HG03196 (cell line): Measurements from ENCODE around the gene CHL1.

ENCODE experiments used
- ATAC-seq: cut with Tn5 transposase; IDR thresholded peaks from one replicate; pipeline ENCODE4 v1.9.1; 2021; ENCODE audit not compliant: unreplicated experiment

The CHL1 gene

GRCh38 chr3:279325-279724 lies 82.8 kb downstream of the CHL1 start:
- ATAC-seq, result no peak

GRCh38 chr3:280681-281080 lies 84.1 kb downstream of the CHL1 start:
- no peak for ATAC-seq

- no peak for ATAC-seq
Measured at GRCh38 chr3:284322-284721, 87.8 kb downstream of the CHL1 start.

- ATAC-seq, result no peak
Measured at GRCh38 chr3:288417-288816, 91.9 kb downstream of the CHL1 start.

GRCh38 chr3:291028-291427 lies 94.5 kb downstream of the CHL1 start:
- no peak for ATAC-seq

GRCh38 chr3:291646-292436 lies 95.3 kb downstream of the CHL1 start:
- ATAC-seq, result no peak

- no peak for ATAC-seq
Measured at GRCh38 chr3:294096-294495, 97.5 kb downstream of the CHL1 start.

GRCh38 chr3:294581-294980 lies 98.0 kb downstream of the CHL1 start:
- no peak for ATAC-seq

GRCh38 chr3:295166-295565 lies 98.6 kb downstream of the CHL1 start:
- ATAC-seq, result no peak

GRCh38 chr3:297585-297984 lies 101.0 kb downstream of the CHL1 start:
- no peak for ATAC-seq

- ATAC-seq, result no peak
Measured at GRCh38 chr3:299590-300301, 103.2 kb downstream of the CHL1 start.

- ATAC-seq, result no peak
Measured at GRCh38 chr3:307182-307581, 110.6 kb downstream of the CHL1 start.

- no peak for ATAC-seq
Measured at GRCh38 chr3:308597-309321, 112.2 kb downstream of the CHL1 start.

- ATAC-seq, result no peak
Measured at GRCh38 chr3:312160-312733, 115.7 kb downstream of the CHL1 start.

- no peak for ATAC-seq
Measured at GRCh38 chr3:312911-313310, 116.3 kb downstream of the CHL1 start.

- no peak for ATAC-seq
Measured at GRCh38 chr3:317012-317411, 120.4 kb downstream of the CHL1 start.

GRCh38 chr3:318903-319302 lies 122.3 kb downstream of the CHL1 start:
- ATAC-seq, result no peak

- ATAC-seq, result no peak
Measured at GRCh38 chr3:324423-324822, 127.9 kb downstream of the CHL1 start.

GRCh38 chr3:325495-325894 lies 128.9 kb downstream of the CHL1 start:
- ATAC-seq, result no peak

GRCh38 chr3:330494-331115 lies 134.0 kb downstream of the CHL1 start:
- no peak for ATAC-seq

- ATAC-seq, result no peak
Measured at GRCh38 chr3:331881-332280, 135.3 kb downstream of the CHL1 start.
